A549 (cell line): ENCODE results near the gene COASY. TPM values are rescaled to one million over a fixed set of nuclear protein-coding genes. Genes with fewer than 3 reads are reported as not detected.
A peak's percentile ranks its signal among the peaks of the same experiment; 100 is the strongest.

Experiments
- ATAC-seq, 2 experiments: fragments of 200-7000 bp in 1 of 2; fragments of >200 bp in 1 of 2; cut with Nextera tagmentation in 1 of 2; cut with Tn5 transposase in 1 of 2; 3 replicates each; pipeline versions ENCODE4 v1.8.0 to v1.9.1; 2018 to 2020; ENCODE audit warnings: mild to moderate bottlenecking in 1 of 2, moderate library complexity in 1 of 2
- CTCF ChIA-PET: fragments of 300-600 bp; sonication (Branson Sonifier 250); formaldehyde crosslinking; extraction: SDS; loops from one replicate; lab custom pipeline; 2021; ENCODE audit warnings: antibody characterized with exemption, inconsistent platforms; lab: Yijun Ruan, JAX
- POLR2A ChIA-PET: fragments of 350-600 bp; formaldehyde crosslinking; extraction: SDS; loops from one replicate; lab custom pipeline; 2021; ENCODE audit warnings: antibody characterized with exemption, inconsistent platforms; lab: Yijun Ruan, JAX
- DNase-seq, 2 experiments: peaks; one replicate each; pipeline versions ENCODE4 v3.0.0 to v3.0.0-alpha.2; 2011 to 2016; ENCODE audit warnings: low read depth in 1 of 2, low spot score in 1 of 2
- FAIRE-seq: peaks from 2 replicates; lab custom pipeline; 2011; peaks lifted over from hg19 to GRCh38; lab: Jason Lieb, UNC
- H3K27ac ChIP-seq, 2 experiments: fragments of >200 bp; sonication (Bioruptor Twin); formaldehyde crosslinking; 3 replicates each; pipeline ENCODE4 v1.5.1; 2016 to 2017
- H3K4me1 ChIP-seq: fragments of >200 bp; sonication (Bioruptor Twin); formaldehyde crosslinking; 3 replicates; pipeline ENCODE4 v1.6.1; 2016
- H3K4me2 ChIP-seq: fragments of >200 bp; sonication (Bioruptor Twin); formaldehyde crosslinking; 3 replicates; pipeline ENCODE4 v1.6.1; 2016
- H3K4me3 ChIP-seq: fragments of >200 bp; sonication (Bioruptor Twin); formaldehyde crosslinking; 3 replicates; pipeline ENCODE4 v1.5.1; 2016
- H3K9me3 ChIP-seq: fragments of >200 bp; sonication (Bioruptor Twin); formaldehyde crosslinking; 3 replicates; pipeline ENCODE4 v1.6.1; 2016
- BHLHE40 ChIP-seq: IDR thresholded peaks from 2 replicates; pipeline ENCODE4 v1.6.1; 2012; ENCODE audit warnings: low read depth, low read length, inconsistent platforms
- CBX2 ChIP-seq: fragments of 200-600 bp; sonication (generic); IDR thresholded peaks from 2 replicates; pipeline ENCODE4 v1.6.1; 2016; ENCODE audit warnings: low read depth, mild to moderate bottlenecking, borderline replicate concordance
- CBX8 ChIP-seq: fragments of 200-600 bp; sonication (generic); IDR thresholded peaks from 2 replicates; pipeline ENCODE4 v1.6.1; 2016
- CEBPB ChIP-seq, 2 experiments: fragments of >200 bp in 1 of 2; sonication (Bioruptor Twin) in 1 of 2; formaldehyde crosslinking in 1 of 2; IDR thresholded peaks; 2 replicates each; pipeline ENCODE4 v1.6.1; 2012 to 2016
- CHD2 ChIP-seq: fragments of 150-350 bp; IDR thresholded peaks from 2 replicates; pipeline ENCODE4 v1.6.1; 2014; ENCODE audit warnings: low read length; ENCODE audit not compliant: partially characterized antibody
- ELK1 ChIP-seq: fragments of 150-350 bp; IDR thresholded peaks from 2 replicates; pipeline ENCODE4 v1.6.1; 2014; ENCODE audit warnings: low read depth, mild to moderate bottlenecking, low read length
- ESRRA ChIP-seq: fragments of 150-350 bp; IDR thresholded peaks from 2 replicates; pipeline ENCODE4 v1.6.1; 2014; ENCODE audit warnings: mild to moderate bottlenecking, low read length, borderline replicate concordance
- FOSL2 ChIP-seq, 2 experiments: fragments of 450-650 bp in 1 of 2; fragments of >200 bp in 1 of 2; sonication (Bioruptor Twin) in 1 of 2; formaldehyde crosslinking; IDR thresholded peaks; 2 replicates each; pipeline versions ENCODE4 v1.5.0 to v1.6.1; 2016 to 2020; ENCODE audit warnings: mild to moderate bottlenecking in 1 of 2, moderate library complexity in 1 of 2
- GATA3 ChIP-seq: IDR thresholded peaks from 2 replicates; pipeline ENCODE4 v1.6.1; 2012; ENCODE audit warnings: borderline replicate concordance
- HOXA7 ChIP-seq: fragments of 250-450 bp; sonication (Bioruptor Pico); IDR thresholded peaks from 2 replicates; pipeline ENCODE4 v1.5.0; 2020; ENCODE audit warnings: mild to moderate bottlenecking, moderate library complexity
- JUN ChIP-seq, 2 experiments: fragments of >200 bp; sonication (Bioruptor Twin); formaldehyde crosslinking; IDR thresholded peaks; 2 replicates in 1 of 2; 3 replicates in 1 of 2; pipeline ENCODE4 v1.6.1; 2016 to 2017
- KDM1A ChIP-seq: fragments of 200-600 bp; sonication (generic); IDR thresholded peaks from 2 replicates; pipeline ENCODE4 v1.6.1; 2016; ENCODE audit warnings: low read depth, mild to moderate bottlenecking
- MAFK ChIP-seq: fragments of 450-650 bp; IDR thresholded peaks from 2 replicates; pipeline ENCODE4 v1.6.1; 2014; ENCODE audit not compliant: partially characterized antibody
- MAX ChIP-seq: IDR thresholded peaks from 2 replicates; pipeline ENCODE4 v1.6.1; 2012
- MAZ ChIP-seq: fragments of 150-350 bp; IDR thresholded peaks from 2 replicates; pipeline ENCODE4 v1.6.1; 2014; ENCODE audit warnings: antibody characterized with exemption, low read depth, low read length, borderline replicate concordance
- MYC ChIP-seq: IDR thresholded peaks from 2 replicates; pipeline ENCODE4 v1.6.1; 2012; ENCODE audit warnings: mild to moderate bottlenecking, inconsistent platforms, low read length, improper control_type of control experiment, borderline replicate concordance
- NFE2L2 ChIP-seq: fragments of 150-350 bp; conservative IDR thresholded peaks from 2 replicates; pipeline ENCODE4 v1.6.1; 2014; ENCODE audit warnings: low read length
- NPAS2 ChIP-seq: fragments of 250-450 bp; sonication (Bioruptor Pico); IDR thresholded peaks from 2 replicates; pipeline ENCODE4 v1.8.0; 2022; ENCODE audit warnings: mild to moderate bottlenecking, moderate library complexity, borderline replicate concordance
- PBX3 ChIP-seq: IDR thresholded peaks from 2 replicates; pipeline ENCODE4 v1.6.1; 2012
- POLR2A ChIP-seq: IDR thresholded peaks from 2 replicates; pipeline ENCODE4 v1.6.1; 2012; ENCODE audit warnings: mild to moderate bottlenecking, low read length
- RAD21 ChIP-seq, 2 experiments: fragments of >200 bp in 1 of 2; sonication (Bioruptor Twin) in 1 of 2; formaldehyde crosslinking in 1 of 2; IDR thresholded peaks in 1 of 2; conservative IDR thresholded peaks in 1 of 2; 2 replicates in 1 of 2; 3 replicates in 1 of 2; pipeline ENCODE4 v1.6.1; 2012 to 2018; ENCODE audit warnings: inconsistent platforms in 1 of 2
- RARB ChIP-seq: fragments of 250-450 bp; sonication (Bioruptor Pico); IDR thresholded peaks from 2 replicates; pipeline ENCODE4 v1.8.0; 2021; ENCODE audit warnings: mild to moderate bottlenecking, moderate library complexity
- RCOR1 ChIP-seq: fragments of 150-350 bp; IDR thresholded peaks from 2 replicates; pipeline ENCODE4 v1.6.1; 2014; ENCODE audit warnings: antibody characterized with exemption, low read length, low read depth
- REST ChIP-seq: fragments of 200-600 bp; sonication (generic); IDR thresholded peaks from 2 replicates; pipeline ENCODE4 v1.6.1; 2016; ENCODE audit warnings: antibody characterized with exemption, mild to moderate bottlenecking, moderate library complexity
- TFCP2L1 ChIP-seq: fragments of 250-450 bp; sonication (Bioruptor Pico); IDR thresholded peaks from 2 replicates; pipeline ENCODE4 v1.5.0; 2021; ENCODE audit warnings: mild to moderate bottlenecking
- TP53 ChIP-seq: fragments of 250-450 bp; sonication (Bioruptor Pico); IDR thresholded peaks from 2 replicates; pipeline ENCODE4 v1.5.0; 2021; ENCODE audit warnings: mild to moderate bottlenecking, moderate library complexity
- ZC3H11A ChIP-seq: fragments of 450-650 bp; IDR thresholded peaks from 2 replicates; pipeline ENCODE4 v1.6.1; 2014; ENCODE audit warnings: antibody characterized with exemption, mild to moderate bottlenecking
- ZFP36 ChIP-seq: fragments of 450-650 bp; IDR thresholded peaks from 2 replicates; pipeline ENCODE4 v1.6.1; 2014; ENCODE audit warnings: borderline replicate concordance; ENCODE audit not compliant: partially characterized antibody
- ZSCAN20 ChIP-seq: fragments of 250-450 bp; sonication (Bioruptor Pico); IDR thresholded peaks from 2 replicates; pipeline ENCODE4 v1.8.0; 2022; ENCODE audit warnings: mild to moderate bottlenecking, moderate library complexity
- WGBS: methylation state at CpG from one replicate; pipeline ENCODE4 v1.1.6; 2017; ENCODE audit errors: missing lambda C conversion rate; 5-methylcytosine and 5-hydroxymethylcytosine counted together
- polyA plus RNA-seq, 4 experiments: library from polyadenylated mRNA; depleted of rRNA in 3 of 4; stranded (reverse); fragments of >200 nt; fragmentation: RNase III in 1 of 4; extraction: RNeasy Plus Mini Kit Qiagen cat#74134 plus additional on column Dnase treatment in 1 of 4; gene quantifications; 2 replicates in 3 of 4; 3 replicates in 1 of 4; pipeline ENCODE4 v1.2.3, GENCODE V29; 2011 to 2017
- TF ChIP-seq, protein P1 (sequence below): fragments of 450-650 bp; IDR thresholded peaks from 2 replicates; pipeline ENCODE4 v1.6.1; 2014; ENCODE audit warnings: antibody characterized with exemption
- TF ChIP-seq, protein P2 (sequence below): fragments of 250-450 bp; sonication (Bioruptor Pico); IDR thresholded peaks from 2 replicates; pipeline ENCODE4 v1.5.0; 2020; ENCODE audit warnings: low read depth, mild to moderate bottlenecking, moderate library complexity
- TF ChIP-seq, protein P3 (sequence below): fragments of >200 bp; sonication (Bioruptor Twin); formaldehyde crosslinking; IDR thresholded peaks from 3 replicates; pipeline ENCODE4 v1.6.1; 2016

Gene COASY
- polyA plus RNA-seq, 2 of the 4 experiments (the other 2 are of a cell fraction): 65.4 to 112 TPM

DNA sequence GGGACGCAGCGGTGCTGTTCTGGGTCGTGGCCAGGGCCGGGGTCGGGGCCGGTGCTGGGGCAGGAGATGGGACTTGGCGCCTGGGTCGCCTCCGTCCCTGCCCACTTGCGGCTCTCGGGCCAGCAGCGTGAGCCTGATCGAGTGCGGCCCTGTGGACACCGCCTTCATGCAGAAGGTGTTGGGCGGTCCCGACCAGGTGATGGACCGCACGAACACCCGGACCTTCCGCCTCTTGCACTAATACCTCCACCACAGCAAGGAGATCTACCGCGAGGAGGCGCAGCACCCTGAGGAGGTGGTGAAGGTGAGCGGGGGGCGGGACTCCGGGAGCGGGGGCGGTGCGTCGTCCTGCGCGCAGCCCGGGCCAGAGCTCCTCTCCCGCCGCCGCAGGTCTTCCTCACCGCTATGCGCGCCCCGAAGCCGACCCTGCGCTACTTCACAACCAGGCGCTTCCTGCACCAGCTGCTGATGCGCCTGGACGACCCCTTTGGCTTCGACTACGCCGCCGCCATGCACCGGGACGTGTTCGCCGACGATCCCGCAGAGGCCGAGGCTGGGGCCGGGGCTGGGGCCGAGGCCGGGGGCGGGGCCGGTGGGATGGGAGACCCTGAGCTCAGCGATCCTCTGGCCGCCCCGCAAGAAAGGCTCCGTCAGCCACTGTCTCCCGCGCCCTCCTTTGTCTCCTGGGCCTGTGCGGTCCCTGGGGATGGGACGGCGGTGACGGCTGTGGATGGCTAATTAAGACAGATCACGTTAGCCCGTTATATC is 13.7 kb upstream of the COASY start:
- 14% methylated on average over 30 of the region's 74 CpGs for WGBS
- POLR2A ChIA-PET: interaction anchor here (0.6 to 1.6 kb wide), 9 partner anchors 9 to 347 kb away, joined by 3 to 22 read pairs (median 3); partner anchors contain the start of genes NAGLU, PSMC3IP and VPS25
- Histone ChIP-seq H3K4me3 (peak overlapping the region; percentile 51), H3K4me1 (peaks cover 12% of the 10 kb centered on the region; the same call in 2 of the 3 replicates), H3K4me2 (peak overlapping the region; percentile 89), H3K27ac (peak overlapping the region; percentile 67 to 83), H3K9me3 (no peaks in the 10 kb centered on the region)
- CTCF ChIA-PET: interaction anchor here (0.6 to 4.2 kb wide), 26 partner anchors 10 to 688 kb away, joined by 3 to 37 read pairs (median 4); partner anchors contain the start of genes BECN1, NAGLU and PSMC3IP
- ATAC-seq: peak; percentile 77 to 92
- FAIRE-seq: no peak
- DNase-seq: peak; percentile 90 to 96
- TF ChIP-seq RARB (CRISPR knock-in tag) (no peak), REST (no peak), MAZ (no peak), ZC3H11A (no peak), FOSL2 (IDR thresholded peaks at IDR 0.05) (no peak), FOSL2 (CRISPR knock-in tag; IDR thresholded peaks at IDR 0.05) (no peak), ESRRA (no peak), BHLHE40 (no peak), POLR2A (peak; percentile 56), ELK1 (no peak), GATA3 (no peak), KDM1A (no peak), HOXA7 (CRISPR knock-in tag) (no peak), RCOR1 (no peak), NPAS2 (CRISPR knock-in tag) (no peak), CEBPB (IDR thresholded peaks at IDR 0.05) (no peak), JUN (IDR thresholded peaks at IDR 0.05) (peak in 1 of 2 experiments; percentile 72; a peak in 2 of 5 replicates), TFCP2L1 (CRISPR knock-in tag) (no peak), ZSCAN20 (CRISPR knock-in tag) (no peak), CBX2 (no peak), ZFP36 (no peak), CHD2 (no peak), PBX3 (peak; percentile 13), TP53 (CRISPR knock-in tag) (no peak), MAFK (no peak), MAX (peak; percentile 74), NFE2L2 (no peak), RAD21 (conservative IDR thresholded peaks at IDR 0.05 in 1 of 2, IDR thresholded peaks at IDR 0.05 in 1 of 2) (peak; percentile 57 to 62; a peak in 4 of 5 replicates), MYC (no peak), CBX8 (no peak)
- TF ChIP-seq, protein P1, sequence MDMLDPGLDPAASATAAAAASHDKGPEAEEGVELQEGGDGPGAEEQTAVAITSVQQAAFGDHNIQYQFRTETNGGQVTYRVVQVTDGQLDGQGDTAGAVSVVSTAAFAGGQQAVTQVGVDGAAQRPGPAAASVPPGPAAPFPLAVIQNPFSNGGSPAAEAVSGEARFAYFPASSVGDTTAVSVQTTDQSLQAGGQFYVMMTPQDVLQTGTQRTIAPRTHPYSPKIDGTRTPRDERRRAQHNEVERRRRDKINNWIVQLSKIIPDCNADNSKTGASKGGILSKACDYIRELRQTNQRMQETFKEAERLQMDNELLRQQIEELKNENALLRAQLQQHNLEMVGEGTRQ: no peak
- TF ChIP-seq, protein P2, sequence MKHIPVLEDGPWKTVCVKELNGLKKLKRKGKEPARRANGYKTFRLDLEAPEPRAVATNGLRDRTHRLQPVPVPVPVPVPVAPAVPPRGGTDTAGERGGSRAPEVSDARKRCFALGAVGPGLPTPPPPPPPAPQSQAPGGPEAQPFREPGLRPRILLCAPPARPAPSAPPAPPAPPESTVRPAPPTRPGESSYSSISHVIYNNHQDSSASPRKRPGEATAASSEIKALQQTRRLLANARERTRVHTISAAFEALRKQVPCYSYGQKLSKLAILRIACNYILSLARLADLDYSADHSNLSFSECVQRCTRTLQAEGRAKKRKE (CRISPR knock-in tag): no peak
- TF ChIP-seq, protein P3, sequence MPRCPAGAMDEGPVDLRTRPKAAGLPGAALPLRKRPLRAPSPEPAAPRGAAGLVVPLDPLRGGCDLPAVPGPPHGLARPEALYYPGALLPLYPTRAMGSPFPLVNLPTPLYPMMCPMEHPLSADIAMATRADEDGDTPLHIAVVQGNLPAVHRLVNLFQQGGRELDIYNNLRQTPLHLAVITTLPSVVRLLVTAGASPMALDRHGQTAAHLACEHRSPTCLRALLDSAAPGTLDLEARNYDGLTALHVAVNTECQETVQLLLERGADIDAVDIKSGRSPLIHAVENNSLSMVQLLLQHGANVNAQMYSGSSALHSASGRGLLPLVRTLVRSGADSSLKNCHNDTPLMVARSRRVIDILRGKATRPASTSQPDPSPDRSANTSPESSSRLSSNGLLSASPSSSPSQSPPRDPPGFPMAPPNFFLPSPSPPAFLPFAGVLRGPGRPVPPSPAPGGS: no peak
